K562 (cell line): ENCODE data around the gene CGN. TPM values are rescaled to one million over a fixed set of nuclear protein-coding genes. Genes with fewer than 3 reads are reported as not detected.
A peak's percentile ranks its signal among the peaks of the same experiment; 100 is the strongest.

Experiments used
- CBX3 ChIP-seq, 2 experiments: IDR thresholded peaks; 1 replicate in 1 of 2; 2 replicates in 1 of 2; pipeline ENCODE4 v1.6.1; 2012; ENCODE audit warnings: inconsistent platforms in 2 of 2, low read length in 2 of 2, borderline replicate concordance in 1 of 2, control low read depth in 1 of 2
- E2F6 ChIP-seq, 2 experiments: IDR thresholded peaks; 2 replicates each; pipeline ENCODE4 v1.6.1; 2011; ENCODE audit warnings: borderline replicate concordance in 1 of 2, control low read depth in 1 of 2, low read depth in 1 of 2, low read length in 1 of 2, mild to moderate bottlenecking in 1 of 2, mixed read lengths in 1 of 2, moderate library complexity in 1 of 2; ENCODE audit not compliant: insufficient read depth in 1 of 2, insufficient read length in 1 of 2, poor library complexity in 1 of 2, severe bottlenecking in 1 of 2; ENCODE audit errors: extremely low read depth in 1 of 2
- GABPB1 ChIP-seq: sonication (generic); formaldehyde crosslinking; IDR thresholded peaks from 2 replicates; pipeline ENCODE4 v1.8.0; 2022; ENCODE audit warnings: mild to moderate bottlenecking, missing genetic modification reagents
- JUND ChIP-seq, 2 experiments: IDR thresholded peaks; 2 replicates in 1 of 2; 3 replicates in 1 of 2; pipeline ENCODE4 v1.6.1; 2011; ENCODE audit warnings: borderline replicate concordance in 2 of 2, low read depth in 2 of 2, low read length in 2 of 2, improper control_type of control experiment in 1 of 2, missing biosample characterization in 1 of 2, missing genetic modification characterization in 1 of 2, missing genetic modification reagents in 1 of 2
- KDM1A ChIP-seq, 2 experiments: fragments of 450-650 bp; IDR thresholded peaks; 2 replicates each; pipeline ENCODE4 v1.6.1; 2016; ENCODE audit warnings: mild to moderate bottlenecking in 2 of 2
- KDM4B ChIP-seq, 2 experiments: fragments of 450-650 bp in 1 of 2; sonication (generic) in 1 of 2; IDR thresholded peaks; 2 replicates each; pipeline ENCODE4 v1.6.1; 2016 to 2017; ENCODE audit warnings: borderline replicate concordance in 2 of 2, antibody characterized with exemption in 1 of 2, low read depth in 1 of 2, mild to moderate bottlenecking in 1 of 2
- KLF10 ChIP-seq: fragments of 250-450 bp; sonication (Bioruptor Pico); IDR thresholded peaks from 2 replicates; pipeline ENCODE4 v1.6.1; 2021; ENCODE audit warnings: matching md5 sums
- LEF1 ChIP-seq: fragments of 450-650 bp; IDR thresholded peaks from 2 replicates; pipeline ENCODE4 v1.6.1; 2016; ENCODE audit warnings: mild to moderate bottlenecking
- NEUROD1 ChIP-seq: fragments of 150-350 bp; IDR thresholded peaks from 2 replicates; pipeline ENCODE4 v1.6.1; 2014; ENCODE audit warnings: borderline replicate concordance, low read length, low read depth; ENCODE audit not compliant: partially characterized antibody
- ZBTB11 ChIP-seq, 3 experiments: fragments of 200-800 bp in 1 of 3; fragments of 250-450 bp in 1 of 3; fragments of 450-650 bp in 1 of 3; sonication (Bioruptor Pico) in 1 of 3; sonication (Bioruptor generic) in 1 of 3; formaldehyde crosslinking in 1 of 3; IDR thresholded peaks; 2 replicates each; pipeline versions ENCODE4 v1.6.1 to v1.8.0; 2016 to 2022; ENCODE audit warnings: mild to moderate bottlenecking in 2 of 3, missing genetic modification characterization in 2 of 3, missing compliant biosample characterization in 1 of 3, moderate library complexity in 1 of 3
- polyA plus RNA-seq, 8 experiments: library from polyadenylated mRNA; depleted of rRNA in 4 of 8; stranded (reverse) in 5 of 8; unstranded in 3 of 8; fragments of >200 nt; fragmentation: Nextera tagmentation in 2 of 8; fragmentation: Illumina TruSeq in 1 of 8; extraction: Ambion mirVana in 2 of 8; extraction: Trizol in 1 of 8; gene quantifications; 2 replicates each; pipeline versions ENCODE4 v1.2.1 to v1.2.3, GENCODE V29; 2011 to 2014; ENCODE audit warnings: inconsistent platforms in 1 of 8, missing spikeins in 1 of 8
- total RNA-seq, 7 experiments: library from RNA; depleted of rRNA in 6 of 7; stranded (reverse); fragments of >200 nt in 6 of 7; fragmentation: Illumina TruSeq in 2 of 7; extraction: Trizol in 2 of 7; gene quantifications; 2 replicates each; pipeline versions ENCODE4 v1.2.1 to v1.2.3, GENCODE V29; 2011 to 2021; ENCODE audit warnings: low replicate concordance in 1 of 7
- TF ChIP-seq, protein P1 (sequence below): sonication (generic); formaldehyde crosslinking; IDR thresholded peaks from 2 replicates; pipeline ENCODE4 v1.8.0; 2022; ENCODE audit warnings: mild to moderate bottlenecking, missing genetic modification reagents
- TF ChIP-seq, protein P2 (sequence below): sonication (generic); formaldehyde crosslinking; IDR thresholded peaks from 2 replicates; pipeline ENCODE4 v1.8.1; 2023; ENCODE audit warnings: missing genetic modification reagents, mild to moderate bottlenecking, borderline replicate concordance

The CGN gene
- total and polyA plus RNA-seq, 9 of the 15 experiments (the other 6 are each of a cell fraction or from before 2014, with no cell fraction given) = 0.03 to 1.4 (median 0.14) TPM; not detected in 2

DNA sequence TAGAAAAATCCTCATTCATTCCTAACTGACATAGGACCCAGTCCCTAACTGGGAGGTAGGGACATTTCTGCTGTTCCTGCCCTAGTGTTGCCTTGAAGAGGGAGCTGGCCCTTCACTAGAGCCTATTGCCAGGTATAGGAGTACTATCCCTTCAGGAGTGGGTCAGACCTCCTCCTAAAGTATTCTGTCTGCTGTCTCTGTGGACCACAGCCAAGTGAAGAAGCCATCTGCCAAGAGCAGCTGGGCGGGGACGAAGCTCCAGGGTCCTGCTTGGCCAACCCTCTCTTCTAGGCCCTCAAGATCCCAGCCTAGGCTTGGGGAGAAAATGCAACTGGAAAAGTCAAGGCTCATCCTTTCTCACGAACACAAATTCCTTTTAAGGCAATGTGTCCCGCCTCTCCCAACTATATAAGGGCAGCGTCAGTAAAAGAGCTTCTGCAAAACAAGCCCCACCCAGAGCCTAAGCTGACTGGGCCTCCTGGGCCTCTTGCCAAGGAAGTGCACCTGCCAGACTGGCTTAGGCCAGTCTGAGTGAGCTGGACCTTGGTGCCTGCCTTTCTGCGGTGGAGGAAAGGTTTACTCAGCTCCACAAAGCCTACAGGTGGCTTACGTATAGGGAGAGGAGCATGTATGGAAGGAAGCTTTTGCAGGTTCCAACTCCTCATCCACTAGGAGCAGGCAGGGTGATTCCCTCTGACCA, 28.3 kb downstream of the CGN start (continued):
- TF ChIP-seq LEF1 = peak; percentile 80; the same call in 1 of the 2 replicates
- 0 out of 3 replicates have a peak, but pooled peaks of 1 of the 2 experiments have one; percentile 9 for TF ChIP-seq CBX3 (IDR thresholded peaks at IDR 0.05; ENCODE audit: borderline replicate concordance in 1 of 2, low read length in 2 of 2)
- peak in 1 of 2 experiments; percentile 32; a peak in 1 of 4 replicates for TF ChIP-seq KDM1A (IDR thresholded peaks at IDR 0.05)
- TF ChIP-seq E2F6 (IDR thresholded peaks at IDR 0.05; ENCODE audit: borderline replicate concordance in 1 of 2, extremely low read depth in 1 of 2, insufficient read depth in 1 of 2, insufficient read length in 1 of 2, low read depth in 1 of 2, low read length in 1 of 2, poor library complexity in 1 of 2, severe bottlenecking in 1 of 2) = peak in 1 of 2 experiments; percentile 39
- no peak for TF ChIP-seq KLF10 (CRISPR knock-in tag)
- peak; percentile 29 for TF ChIP-seq NEUROD1
- 0 out of 2 replicates have a peak, but pooled peaks have one; percentile 7 for TF ChIP-seq GABPB1 (CRISPR knock-in tag)
- TF ChIP-seq JUND (IDR thresholded peaks at IDR 0.05; ENCODE audit: borderline replicate concordance, low read depth, low read length) = peak; percentile 45; the same call in 1 of the 2 replicates
- TF ChIP-seq JUND (tag; IDR thresholded peaks at IDR 0.05; ENCODE audit: borderline replicate concordance, low read depth, low read length) = peak; percentile 49; the same call in 2 of the 3 replicates
- TF ChIP-seq, protein P1, sequence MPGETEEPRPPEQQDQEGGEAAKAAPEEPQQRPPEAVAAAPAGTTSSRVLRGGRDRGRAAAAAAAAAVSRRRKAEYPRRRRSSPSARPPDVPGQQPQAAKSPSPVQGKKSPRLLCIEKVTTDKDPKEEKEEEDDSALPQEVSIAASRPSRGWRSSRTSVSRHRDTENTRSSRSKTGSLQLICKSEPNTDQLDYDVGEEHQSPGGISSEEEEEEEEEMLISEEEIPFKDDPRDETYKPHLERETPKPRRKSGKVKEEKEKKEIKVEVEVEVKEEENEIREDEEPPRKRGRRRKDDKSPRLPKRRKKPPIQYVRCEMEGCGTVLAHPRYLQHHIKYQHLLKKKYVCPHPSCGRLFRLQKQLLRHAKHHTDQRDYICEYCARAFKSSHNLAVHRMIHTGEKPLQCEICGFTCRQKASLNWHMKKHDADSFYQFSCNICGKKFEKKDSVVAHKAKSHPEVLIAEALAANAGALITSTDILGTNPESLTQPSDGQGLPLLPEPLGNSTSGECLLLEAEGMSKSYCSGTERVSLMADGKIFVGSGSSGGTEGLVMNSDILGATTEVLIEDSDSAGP (CRISPR knock-in tag) = no peak
- TF ChIP-seq ZBTB11 (CRISPR knock-in tag; IDR thresholded peaks at IDR 0.05) = peak in 1 of 3 experiments; percentile 86; a peak in 2 of 6 replicates
- TF ChIP-seq KDM4B (IDR thresholded peaks at IDR 0.05; ENCODE audit: borderline replicate concordance in 2 of 2, low read depth in 1 of 2) = peak in 1 of 2 experiments; percentile 26; a peak in 1 of 4 replicates
- TF ChIP-seq, protein P2, sequence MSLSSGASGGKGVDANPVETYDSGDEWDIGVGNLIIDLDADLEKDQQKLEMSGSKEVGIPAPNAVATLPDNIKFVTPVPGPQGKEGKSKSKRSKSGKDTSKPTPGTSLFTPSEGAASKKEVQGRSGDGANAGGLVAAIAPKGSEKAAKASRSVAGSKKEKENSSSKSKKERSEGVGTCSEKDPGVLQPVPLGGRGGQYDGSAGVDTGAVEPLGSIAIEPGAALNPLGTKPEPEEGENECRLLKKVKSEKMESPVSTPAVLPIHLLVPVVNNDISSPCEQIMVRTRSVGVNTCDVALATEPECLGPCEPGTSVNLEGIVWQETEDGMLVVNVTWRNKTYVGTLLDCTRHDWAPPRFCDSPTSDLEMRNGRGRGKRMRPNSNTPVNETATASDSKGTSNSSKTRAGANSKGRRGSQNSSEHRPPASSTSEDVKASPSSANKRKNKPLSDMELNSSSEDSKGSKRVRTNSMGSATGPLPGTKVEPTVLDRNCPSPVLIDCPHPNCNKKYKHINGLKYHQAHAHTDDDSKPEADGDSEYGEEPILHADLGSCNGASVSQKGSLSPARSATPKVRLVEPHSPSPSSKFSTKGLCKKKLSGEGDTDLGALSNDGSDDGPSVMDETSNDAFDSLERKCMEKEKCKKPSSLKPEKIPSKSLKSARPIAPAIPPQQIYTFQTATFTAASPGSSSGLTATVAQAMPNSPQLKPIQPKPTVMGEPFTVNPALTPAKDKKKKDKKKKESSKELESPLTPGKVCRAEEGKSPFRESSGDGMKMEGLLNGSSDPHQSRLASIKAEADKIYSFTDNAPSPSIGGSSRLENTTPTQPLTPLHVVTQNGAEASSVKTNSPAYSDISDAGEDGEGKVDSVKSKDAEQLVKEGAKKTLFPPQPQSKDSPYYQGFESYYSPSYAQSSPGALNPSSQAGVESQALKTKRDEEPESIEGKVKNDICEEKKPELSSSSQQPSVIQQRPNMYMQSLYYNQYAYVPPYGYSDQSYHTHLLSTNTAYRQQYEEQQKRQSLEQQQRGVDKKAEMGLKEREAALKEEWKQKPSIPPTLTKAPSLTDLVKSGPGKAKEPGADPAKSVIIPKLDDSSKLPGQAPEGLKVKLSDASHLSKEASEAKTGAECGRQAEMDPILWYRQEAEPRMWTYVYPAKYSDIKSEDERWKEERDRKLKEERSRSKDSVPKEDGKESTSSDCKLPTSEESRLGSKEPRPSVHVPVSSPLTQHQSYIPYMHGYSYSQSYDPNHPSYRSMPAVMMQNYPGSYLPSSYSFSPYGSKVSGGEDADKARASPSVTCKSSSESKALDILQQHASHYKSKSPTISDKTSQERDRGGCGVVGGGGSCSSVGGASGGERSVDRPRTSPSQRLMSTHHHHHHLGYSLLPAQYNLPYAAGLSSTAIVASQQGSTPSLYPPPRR (CRISPR knock-in tag) = no peak
